Measurements from ENCODE around the gene TYMP. TPM values are rescaled to one million over a fixed set of nuclear protein-coding genes. Genes with fewer than 3 reads are reported as not detected.

TYMP gene
- total RNA-seq, 2 experiments from 2014 or later = 75.7 to 76.8 TPM

- Mint-ChIP-seq H3K4me3 (no peak overlapping the region), H3K4me1 (peaks cover 6% of the 10 kb centered on the region), H3K36me3 (peaks cover 22% of the 10 kb centered on the region), H3K27ac (no peak overlapping the region), H3K27me3 (no peaks in the 10 kb centered on the region), H3K9me3 (no peaks in the 10 kb centered on the region)
- DNase-seq = no peak
Observed at GRCh38 chr22:50517495-50518260, 12.1 kb downstream of the TYMP start.

GRCh38 chr22:50516891-50517290 lies 12.9 kb downstream of the TYMP start:
- Mint-ChIP-seq H3K27ac (peak overlapping the region; percentile 63), H3K4me3 (no peak overlapping the region), H3K27me3 (no peaks in the 10 kb centered on the region), H3K9me3 (no peaks in the 10 kb centered on the region), H3K36me3 (peaks cover 26% of the 10 kb centered on the region), H3K4me1 (peaks cover 10% of the 10 kb centered on the region)
- no peak for DNase-seq

- Mint-ChIP-seq H3K9me3 (no peaks in the 10 kb centered on the region), H3K4me1 (peaks cover 10% of the 10 kb centered on the region), H3K27ac (no peak overlapping the region), H3K36me3 (peaks cover 26% of the 10 kb centered on the region), H3K27me3 (no peaks in the 10 kb centered on the region), H3K4me3 (no peak overlapping the region)
- no peak for DNase-seq
Observed at GRCh38 chr22:50516068-50516467, 13.7 kb downstream of the TYMP start.

- no peaks in the 10 kb centered on the region for H3K9me3 Mint-ChIP-seq
- H3K36me3 Mint-ChIP-seq = peaks cover 21% of the 10 kb centered on the region
- H3K4me3 Mint-ChIP-seq = no peak overlapping the region
- no peak overlapping the region for H3K27ac Mint-ChIP-seq
- H3K27me3 Mint-ChIP-seq = no peaks in the 10 kb centered on the region
- DNase-seq = no peak
- peaks cover 17% of the 10 kb centered on the region for H3K4me1 Mint-ChIP-seq
Observed at GRCh38 chr22:50513175-50513574, 16.6 kb downstream of the TYMP start.

- Mint-ChIP-seq H3K4me3 (peak overlapping the region; percentile 86), H3K27ac (peak overlapping the region; percentile 97), H3K36me3 (peaks cover 14% of the 10 kb centered on the region), H3K27me3 (no peaks in the 10 kb centered on the region), H3K9me3 (no peaks in the 10 kb centered on the region), H3K4me1 (peaks cover 13% of the 10 kb centered on the region)
- no peak for DNase-seq
Observed at GRCh38 chr22:50508897-50509296, 20.9 kb downstream of the TYMP start.

GRCh38 chr22:50507991-50508884 lies 21.6 kb downstream of the TYMP start, which contains the start of gene NCAPH2:
Gene NCAPH2 (plus strand): TSS chr22:50508224. CDS start chr22:50508338, 114 bp downstream.
- Mint-ChIP-seq H3K27me3 (no peaks in the 10 kb centered on the region), H3K9me3 (no peaks in the 10 kb centered on the region), H3K36me3 (peaks cover 10% of the 10 kb centered on the region), H3K4me3 (peak within 1 kb of the TSS; percentile 97), H3K4me1 (peaks cover 13% of the 10 kb centered on the region), H3K27ac (peak within 1 kb of the TSS; percentile 97)
- DNase-seq = peak; percentile 98

- Mint-ChIP-seq H3K9me3 (no peaks in the 10 kb centered on the region), H3K27ac (peak within 1 kb of the TSS; percentile 97), H3K4me1 (peaks cover 11% of the 10 kb centered on the region), H3K4me3 (peak within 1 kb of the TSS; percentile 97), H3K27me3 (no peaks in the 10 kb centered on the region), H3K36me3 (peaks cover 10% of the 10 kb centered on the region)
- DNase-seq = peak; percentile 95
Observed at GRCh38 chr22:50507421-50507990, 22.3 kb downstream of the TYMP start, which contains the start of gene LMF2. Gene LMF2 (minus strand): TSS chr22:50507702. CDS start chr22:50507675, 27 bp downstream.

GRCh38 chr22:50506611-50507420 lies 23.0 kb downstream of the TYMP start:
- peak overlapping the region; percentile 97 for H3K4me3 Mint-ChIP-seq
- peak overlapping the region; percentile 92 for H3K27ac Mint-ChIP-seq
- peaks cover 7% of the 10 kb centered on the region for H3K36me3 Mint-ChIP-seq
- no peak for DNase-seq
- peaks cover 7% of the 10 kb centered on the region for H3K4me1 Mint-ChIP-seq
- H3K9me3 Mint-ChIP-seq = no peaks in the 10 kb centered on the region
- no peaks in the 10 kb centered on the region for H3K27me3 Mint-ChIP-seq

GRCh38 chr22:50505776-50506610 lies 23.8 kb downstream of the TYMP start:
- Mint-ChIP-seq H3K4me1 (peaks cover 7% of the 10 kb centered on the region), H3K36me3 (peaks cover 7% of the 10 kb centered on the region), H3K9me3 (no peaks in the 10 kb centered on the region), H3K27me3 (no peaks in the 10 kb centered on the region), H3K4me3 (peak overlapping the region; percentile 97), H3K27ac (no peak overlapping the region)
- DNase-seq = no peak

- Mint-ChIP-seq H3K4me1 (peaks cover 7% of the 10 kb centered on the region), H3K4me3 (no peak overlapping the region), H3K9me3 (no peaks in the 10 kb centered on the region), H3K27me3 (no peaks in the 10 kb centered on the region), H3K36me3 (peaks cover 7% of the 10 kb centered on the region), H3K27ac (no peak overlapping the region)
- no peak for DNase-seq
Observed at GRCh38 chr22:50505276-50505775, 24.5 kb downstream of the TYMP start.

- H3K4me3 Mint-ChIP-seq = no peak overlapping the region
- H3K27ac Mint-ChIP-seq = no peak overlapping the region
- no peaks in the 10 kb centered on the region for H3K27me3 Mint-ChIP-seq
- peaks cover 7% of the 10 kb centered on the region for H3K36me3 Mint-ChIP-seq
- peaks cover 7% of the 10 kb centered on the region for H3K4me1 Mint-ChIP-seq
- no peaks in the 10 kb centered on the region for H3K9me3 Mint-ChIP-seq
- DNase-seq = no peak
Observed at GRCh38 chr22:50504369-50505211, 25.2 kb downstream of the TYMP start.

- H3K36me3 Mint-ChIP-seq = peaks cover 2% of the 10 kb centered on the region
- no peak for DNase-seq
- H3K27me3 Mint-ChIP-seq = no peaks in the 10 kb centered on the region
- H3K4me1 Mint-ChIP-seq = peaks cover 1% of the 10 kb centered on the region
- H3K27ac Mint-ChIP-seq = no peak overlapping the region
- H3K4me3 Mint-ChIP-seq = no peak overlapping the region
- no peaks in the 10 kb centered on the region for H3K9me3 Mint-ChIP-seq
Observed at GRCh38 chr22:50503475-50504145, 26.2 kb downstream of the TYMP start.
